ELR (cell line): ENCODE results near the gene EIF2D.
"Not testable (repeated sequence)": the region's sequence is repeated elsewhere in the genome, so short reads cannot be mapped to it uniquely, and the experiment has no call there.

ENCODE experiments used
- DNase-seq: peaks from one replicate; pipeline ENCODE4 v3.0.0-alpha.2; 2015; ENCODE audit warnings: low read depth

Gene EIF2D

GRCh38 chr1:206612129-206612876 is at the start of gene EIF2D:
TSS of gene EIF2D (minus strand) at chr1:206612465. CDS start at chr1:206612342, 123 bp downstream.
- peak; percentile 92 for DNase-seq

- no peak for DNase-seq
Observed at GRCh38 chr1:206661161-206661820, 49.0 kb upstream of the EIF2D start.

- DNase-seq: no peak
Observed at GRCh38 chr1:206660136-206660535, 47.9 kb upstream of the EIF2D start.

DNA sequence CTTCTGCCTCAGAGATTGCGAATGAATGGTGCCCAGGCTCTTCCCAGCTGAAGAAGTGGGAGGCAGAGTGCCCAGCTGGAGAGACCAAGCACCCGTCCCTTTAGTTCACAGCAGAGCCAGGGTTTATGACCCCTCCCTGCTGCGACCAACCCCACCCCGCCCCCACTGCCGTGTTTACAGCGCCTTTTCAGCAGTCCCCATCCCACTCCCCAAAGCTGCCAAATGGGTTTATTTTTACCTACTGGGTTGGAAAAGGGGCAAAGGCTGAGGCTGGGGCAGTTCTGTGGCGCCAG is 46.7 kb upstream of the EIF2D start:
- DNase-seq: no peak

DNA sequence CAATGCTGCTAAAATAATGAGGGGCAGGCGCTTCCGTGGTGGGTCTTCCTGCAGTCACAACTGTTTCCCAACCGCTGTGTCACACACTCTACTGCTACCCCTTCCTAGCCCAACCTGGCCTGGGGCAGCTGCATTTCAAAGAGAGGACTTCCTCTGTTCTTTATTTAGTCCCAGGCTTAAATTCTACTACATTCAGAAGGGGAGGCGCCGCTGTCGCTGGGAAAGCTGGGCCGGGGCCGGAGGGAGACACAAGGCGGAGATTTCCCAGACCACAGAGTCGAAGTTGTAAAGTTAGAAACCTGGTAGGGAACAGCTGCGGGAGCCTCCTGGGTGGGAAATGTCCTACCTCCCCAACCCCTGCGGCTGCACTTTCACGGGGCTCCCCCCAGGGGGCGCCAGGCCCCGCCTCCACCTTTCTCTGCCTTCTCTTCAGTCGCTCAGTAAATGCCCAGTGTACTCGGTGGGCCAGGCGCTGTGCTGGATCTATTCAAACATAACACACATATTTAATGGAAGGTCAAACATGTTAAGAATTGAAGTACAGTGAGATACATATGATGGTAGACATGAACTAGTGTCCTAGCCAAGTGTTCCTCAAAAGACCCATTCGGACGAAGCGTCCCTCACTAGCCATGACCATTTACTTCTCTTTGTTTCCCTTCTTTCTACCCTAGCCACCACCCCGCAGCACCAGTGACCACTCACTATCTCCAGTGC is 46.2 kb upstream of the EIF2D start:
- peak; percentile 40 for DNase-seq

DNA sequence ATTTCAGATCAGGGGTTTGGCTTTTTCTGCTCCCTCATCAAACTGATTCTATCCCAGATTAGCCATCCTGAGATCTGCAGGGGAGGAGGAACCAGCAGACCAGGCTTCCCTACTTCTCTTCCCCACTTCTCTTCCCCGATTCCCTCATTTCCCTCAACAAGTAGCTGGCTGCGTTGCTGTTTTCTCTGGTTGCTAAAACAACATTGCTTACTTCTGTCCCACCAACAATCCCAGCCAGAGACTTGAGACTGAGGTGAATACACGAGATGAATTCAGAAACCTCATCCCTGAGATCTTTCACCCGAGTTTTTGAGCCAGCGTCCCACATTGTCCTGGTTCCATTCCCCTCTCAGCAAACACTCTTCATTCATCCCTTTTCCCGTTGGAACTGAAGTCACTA is 45.5 kb upstream of the EIF2D start:
- no peak for DNase-seq

DNA sequence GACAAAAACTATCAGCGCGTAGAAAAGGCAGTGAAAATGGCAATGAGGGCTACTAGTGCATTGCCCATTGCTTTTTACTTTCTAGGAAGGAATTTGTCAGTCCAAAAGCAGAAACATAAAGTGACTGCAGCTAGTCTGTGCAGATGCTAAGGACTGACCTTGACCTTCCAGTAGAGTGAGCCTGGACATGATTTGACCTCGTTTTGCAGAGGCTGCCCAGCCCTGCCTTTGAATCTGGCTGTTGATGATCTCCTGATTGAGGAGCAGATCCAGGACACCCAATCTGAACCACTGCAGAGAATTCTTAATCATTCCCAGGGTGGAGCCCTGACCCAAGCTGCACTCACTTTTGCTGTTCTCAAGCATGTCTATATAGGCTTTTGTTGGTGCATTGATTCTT is 44.7 kb upstream of the EIF2D start:
- no peak for DNase-seq

DNA sequence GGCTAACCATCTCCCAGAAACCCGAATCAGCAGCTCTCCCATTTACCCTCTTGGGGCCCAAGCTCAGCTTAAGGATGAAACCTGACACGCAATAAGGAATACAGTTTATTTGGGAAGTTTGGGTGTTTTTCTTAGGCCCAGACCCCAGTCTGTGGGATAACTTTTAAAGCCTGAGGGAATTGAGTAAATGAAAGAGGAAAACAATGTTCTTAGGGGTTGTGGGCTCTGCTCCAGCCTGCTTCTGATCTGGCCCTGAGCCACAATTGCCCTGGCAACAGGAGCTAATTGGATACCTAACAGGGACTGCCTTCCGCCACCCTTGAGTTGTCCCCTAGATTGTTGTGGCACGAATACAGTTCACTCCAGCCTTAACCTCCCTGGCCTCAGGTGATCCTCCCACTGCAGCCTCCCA is 43.2 kb upstream of the EIF2D start:
- DNase-seq: no peak

- no peak for DNase-seq
Observed at GRCh38 chr1:206654828-206655227, 42.6 kb upstream of the EIF2D start.

DNA sequence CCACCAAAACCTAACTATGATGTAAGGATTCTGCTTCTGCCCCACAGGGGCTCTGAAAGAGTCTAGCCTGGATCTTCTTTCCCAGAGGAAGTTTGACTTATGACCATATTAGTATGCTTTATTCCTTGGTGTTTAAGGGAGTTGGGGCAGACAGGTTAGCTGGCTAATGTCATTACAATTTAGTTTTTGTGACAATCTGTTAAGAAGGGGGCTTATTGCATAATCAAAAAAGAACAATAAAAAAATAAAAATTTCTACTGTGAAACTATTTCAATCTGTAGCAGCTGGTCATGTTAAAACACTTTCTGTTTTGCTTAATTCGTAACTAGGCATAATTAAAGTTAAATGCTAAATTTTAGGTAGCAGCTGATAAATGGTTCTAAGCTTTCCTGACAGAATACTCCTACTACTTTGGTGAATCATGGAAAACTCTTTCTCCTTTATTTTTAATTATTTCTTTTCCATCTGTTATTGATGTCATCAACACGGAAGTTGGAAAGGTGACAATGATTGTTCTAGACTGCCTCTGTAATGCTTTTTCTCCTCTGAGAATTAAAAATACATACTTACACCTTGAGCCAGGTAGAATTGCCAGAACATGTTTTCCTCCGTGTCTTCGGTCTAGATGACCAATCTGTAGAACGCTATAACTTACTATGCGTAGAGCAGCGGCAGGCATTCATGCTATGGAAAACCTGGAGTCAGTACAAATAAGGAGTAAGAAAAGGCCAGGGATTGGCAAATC is 41.6 kb upstream of the EIF2D start:
- DNase-seq: no peak

DNA sequence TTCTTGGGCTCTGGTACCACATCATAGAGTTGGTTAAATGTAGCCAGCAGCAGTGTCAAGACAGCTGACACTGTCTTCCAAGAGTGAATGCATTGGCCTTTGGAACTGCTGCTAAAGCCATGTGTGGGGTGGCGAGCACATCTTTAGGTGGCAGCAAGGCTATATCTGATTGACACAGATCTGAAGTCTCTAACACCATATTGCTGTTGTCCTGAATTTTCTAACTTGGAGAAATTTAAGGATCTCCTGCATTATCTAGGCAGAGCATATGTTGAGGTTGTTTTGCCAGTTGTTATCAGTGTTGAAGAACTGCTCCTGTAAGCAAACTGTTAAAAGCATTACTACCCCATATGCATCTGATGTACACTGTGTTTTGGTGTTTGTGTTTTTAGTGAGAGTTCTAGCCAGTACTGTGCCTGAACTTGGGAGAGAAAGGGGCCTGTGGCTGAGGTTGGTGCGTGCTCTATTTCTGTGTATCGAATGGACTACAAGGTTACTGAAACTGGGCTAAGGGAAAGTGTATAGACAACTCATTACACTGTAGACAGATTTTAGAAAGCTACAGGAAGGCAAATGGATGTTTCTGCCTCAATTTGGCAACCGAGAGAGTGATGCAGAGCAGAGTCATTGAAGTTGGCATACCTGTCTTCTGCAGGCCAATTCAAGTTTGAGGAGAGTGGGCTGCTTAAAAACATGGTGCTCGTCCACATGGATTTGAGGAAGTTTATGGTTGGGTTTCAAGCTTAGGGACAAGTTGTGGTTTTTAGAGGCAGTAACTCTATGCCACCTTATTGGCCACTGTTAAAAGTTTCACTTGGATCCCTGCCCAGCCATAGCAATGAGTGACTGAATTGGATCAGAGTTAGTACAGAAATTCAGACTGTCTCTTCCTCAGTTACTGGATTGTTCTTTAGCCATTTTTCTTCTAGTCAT is 40.0 kb upstream of the EIF2D start:
- no peak for DNase-seq

GRCh38 chr1:206651014-206651413 is 38.7 kb upstream of the EIF2D start:
- DNase-seq: no peak

- DNase-seq: no peak
Observed at GRCh38 chr1:206649261-206649921, 37.1 kb upstream of the EIF2D start.

GRCh38 chr1:206647224-206647623 is 35.0 kb upstream of the EIF2D start:
- no peak for DNase-seq

DNA sequence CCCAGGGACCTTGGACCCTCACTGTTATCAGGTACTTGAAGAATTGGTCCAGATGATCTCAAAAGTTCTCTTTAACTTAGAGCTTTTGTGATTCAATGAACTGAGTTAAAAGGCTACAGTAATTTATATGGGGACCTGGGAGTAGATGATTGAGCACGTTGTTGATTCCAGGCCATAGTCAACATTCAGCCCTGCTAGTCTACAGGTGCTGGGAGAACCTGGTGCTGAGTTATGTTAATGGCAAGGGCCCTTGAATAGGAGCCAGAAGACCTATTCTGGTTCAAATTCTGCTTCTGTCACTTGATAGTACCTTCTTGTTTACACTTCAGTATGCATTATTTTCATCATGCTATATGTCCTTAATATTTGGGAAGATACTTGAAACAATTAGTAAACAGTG is 34.2 kb upstream of the EIF2D start:
- no peak for DNase-seq

DNA sequence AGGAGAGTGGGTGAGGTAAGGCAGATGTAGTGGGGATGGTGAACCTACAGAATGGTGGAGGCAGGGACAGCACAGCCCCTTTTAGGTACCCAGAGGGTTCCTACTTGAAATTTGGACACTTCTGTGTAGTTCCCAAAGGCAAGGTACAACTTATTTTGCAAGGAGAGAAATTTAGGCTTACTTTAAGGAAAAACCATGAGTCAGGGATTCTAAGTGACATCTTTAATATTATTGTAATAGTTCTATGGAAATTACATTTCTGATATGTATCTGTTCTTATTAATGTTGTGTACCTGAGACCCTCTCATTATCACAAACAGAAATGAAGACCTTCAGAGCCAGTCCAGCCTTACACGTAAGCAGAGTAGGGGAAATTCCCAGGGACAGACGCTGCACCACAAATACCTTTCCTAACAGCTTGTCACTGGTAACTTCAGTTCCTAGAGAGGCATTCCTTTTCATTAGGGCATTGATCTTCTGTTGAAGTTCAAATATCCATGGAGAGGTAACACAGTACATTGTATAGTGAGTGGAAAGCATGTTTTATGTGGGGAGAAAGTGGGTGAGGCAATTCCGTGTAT is 30.9 kb upstream of the EIF2D start:
- no peak for DNase-seq

DNA sequence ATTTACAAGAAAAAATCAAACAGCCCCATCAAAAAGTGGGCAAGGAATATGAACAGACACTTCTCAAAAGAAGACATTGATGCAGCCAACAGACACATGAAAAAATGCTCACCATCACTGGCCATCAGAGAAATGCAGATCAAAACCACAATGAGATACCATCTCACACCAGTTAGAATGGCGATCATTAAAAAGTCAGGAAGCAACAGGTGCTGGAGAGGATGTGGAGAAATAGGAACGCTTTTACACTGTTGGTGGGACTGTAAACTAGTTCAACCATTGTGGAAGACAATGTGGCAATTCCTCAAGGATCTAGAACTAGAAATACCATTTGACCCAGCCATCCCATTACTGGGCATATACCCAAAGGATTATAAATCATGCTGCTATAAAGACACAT is 29.8 kb upstream of the EIF2D start:
- DNase-seq: not testable (repeated sequence)

DNA sequence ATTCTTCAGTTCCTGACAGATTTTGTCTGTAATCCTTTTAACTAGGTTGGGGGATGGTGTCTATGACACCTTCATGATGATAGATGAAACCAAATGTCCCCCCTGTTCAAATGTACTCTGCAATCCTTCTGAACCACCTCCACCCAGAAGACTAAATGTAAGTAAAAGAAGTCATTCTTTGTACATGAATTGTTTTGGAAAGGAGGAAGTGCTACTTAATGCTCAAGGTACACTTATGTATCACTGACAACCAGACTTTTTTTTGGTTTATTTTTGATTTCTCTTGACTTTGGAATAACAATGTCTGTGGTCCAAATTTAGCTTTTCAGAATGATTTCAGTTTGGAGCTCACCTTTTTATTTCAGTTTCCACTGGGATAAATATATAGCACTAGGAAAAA is 25.3 kb upstream of the EIF2D start:
- DNase-seq: no peak

GRCh38 chr1:206636671-206637070 is 24.4 kb upstream of the EIF2D start:
- peak; percentile 23 for DNase-seq

- peak; percentile 51 for DNase-seq
Observed at GRCh38 chr1:206635978-206636345, 23.7 kb upstream of the EIF2D start.
